Measurements from ENCODE around the gene NFE2L1. TPM values are rescaled to one million over a fixed set of nuclear protein-coding genes. Genes with fewer than 3 reads are reported as not detected.

NFE2L1 gene
- total and polyA plus RNA-seq, 9 of the 15 experiments (the other 6 are each of a cell fraction or from before 2014, with no cell fraction given): 2.0 to 68.6 (median 39.7) TPM

GRCh38 chr17:48051706-48052486 lies 3.7 kb downstream of the NFE2L1 start (continued):
- peak; percentile 98 for TF ChIP-seq MYNN (IDR thresholded peaks at IDR 0.05)
- TF ChIP-seq MYNN (CRISPR knock-in tag; IDR thresholded peaks at IDR 0.05): peak; percentile 80
- peak; percentile 77 for TF ChIP-seq ARID4B (CRISPR knock-in tag; IDR thresholded peaks at IDR 0.05)
- TF ChIP-seq FOXK1 (CRISPR knock-in tag; IDR thresholded peaks at IDR 0.05; ENCODE audit: borderline replicate concordance): peak; percentile 93; the same call in 1 of the 2 replicates
- TF ChIP-seq CREB3 (tag; conservative IDR thresholded peaks at IDR 0.05; ENCODE audit: low read depth): no peak; the same call in 1 of the 2 replicates
- TF ChIP-seq POLR2AphosphoS5 (IDR thresholded peaks at IDR 0.05; ENCODE audit: control insufficient read depth, insufficient read depth, low read depth, low read length): 0 out of 2 replicates have a peak, but pooled peaks have one; percentile 26
- peak in 1 of 2 experiments; percentile 44; a peak in 2 of 4 replicates for TF ChIP-seq RCOR1 (IDR thresholded peaks at IDR 0.05; ENCODE audit: borderline replicate concordance in 1 of 2, low read depth in 2 of 2, low read length in 2 of 2)
- TF ChIP-seq BHLHE40 (IDR thresholded peaks at IDR 0.05; ENCODE audit: low read length): 0 out of 2 replicates have a peak, but pooled peaks have one; percentile 38
- peak; percentile 96 for TF ChIP-seq FOXJ3 (CRISPR knock-in tag; IDR thresholded peaks at IDR 0.05)
- no peak for TF ChIP-seq ERF (CRISPR knock-in tag; IDR thresholded peaks at IDR 0.05)
- TF ChIP-seq CBFA2T2 (conservative IDR thresholded peaks at IDR 0.05): 0 out of 2 replicates have a peak, but pooled peaks have one; percentile 26
- no peak for TF ChIP-seq HMG20B (CRISPR knock-in tag; IDR thresholded peaks at IDR 0.05)
- TF ChIP-seq CREM (IDR thresholded peaks at IDR 0.05; ENCODE audit: low read depth): peak; percentile 27; the same call in 1 of the 2 replicates
- TF ChIP-seq RFX1 (IDR thresholded peaks at IDR 0.05): peak; percentile 84
- TF ChIP-seq TBL1XR1 (IDR thresholded peaks at IDR 0.05; ENCODE audit: low read length in 2 of 2): peak; percentile 47 to 49; a peak in 2 of 4 replicates
- no peak for TF ChIP-seq NFYB (IDR thresholded peaks at IDR 0.05; ENCODE audit: extremely low read depth, insufficient read length)
- TF ChIP-seq FOXP4 (CRISPR knock-in tag; IDR thresholded peaks at IDR 0.05; ENCODE audit: borderline replicate concordance): peak; percentile 21; the same call in 1 of the 2 replicates
- peak in 1 of 2 experiments; percentile 44; a peak in 1 of 4 replicates for TF ChIP-seq ZNF639 (CRISPR knock-in tag; conservative IDR thresholded peaks at IDR 0.05 in 1 of 2, IDR thresholded peaks at IDR 0.05 in 1 of 2)
